RWPE2 (cell line): Measurements from ENCODE around the gene NOP53.
A peak's percentile ranks its signal among the peaks of the same experiment; 100 is the strongest.

Experiments used
- ATAC-seq: fragments of 200-7000 bp; cut with Tn5 transposase; 3 replicates; pipeline ENCODE4 v1.9.1; 2021; ENCODE audit warnings: low read depth
- DNase-seq: peaks from one replicate; pipeline ENCODE4 v3.0.0-alpha.2; 2020; ENCODE audit warnings: low spot score
- H3K27ac ChIP-seq: fragments of 450-650 bp; 2 replicates; pipeline ENCODE4 v1.5.1; 2017; ENCODE audit warnings: mild to moderate bottlenecking; ENCODE audit not compliant: poor library complexity, severe bottlenecking
- H3K27me3 ChIP-seq: fragments of 250-450 bp; sonication (Bioruptor Pico); 2 replicates; pipeline ENCODE4 v1.5.1; 2021; ENCODE audit warnings: mild to moderate bottlenecking, moderate library complexity; ENCODE audit not compliant: insufficient read depth, poor library complexity, severe bottlenecking
- H3K36me3 ChIP-seq: fragments of 250-450 bp; sonication (Bioruptor Pico); 2 replicates; pipeline ENCODE4 v1.5.1; 2020; ENCODE audit warnings: low read depth, mild to moderate bottlenecking, moderate library complexity
- H3K4me1 ChIP-seq: fragments of 250-450 bp; sonication (Bioruptor Pico); 2 replicates; pipeline ENCODE4 v1.5.1; 2021; ENCODE audit warnings: mild to moderate bottlenecking, moderate library complexity; ENCODE audit not compliant: insufficient read depth, poor library complexity, severe bottlenecking
- H3K4me3 ChIP-seq: fragments of 250-450 bp; sonication (Bioruptor Pico); 2 replicates; pipeline ENCODE4 v1.5.1; 2021; ENCODE audit warnings: mild to moderate bottlenecking, moderate library complexity; ENCODE audit not compliant: severe bottlenecking
- H3K9me3 ChIP-seq: fragments of 250-450 bp; sonication (Bioruptor Pico); 2 replicates; pipeline ENCODE4 v1.5.1; 2021; ENCODE audit warnings: mild to moderate bottlenecking, moderate library complexity; ENCODE audit not compliant: severe bottlenecking
- CTCF ChIP-seq: fragments of 450-650 bp; IDR thresholded peaks from one replicate; pipeline ENCODE4 v1.5.1; 2017; ENCODE audit warnings: mild to moderate bottlenecking, moderate library complexity; ENCODE audit not compliant: poor library complexity, severe bottlenecking

Gene NOP53

GRCh38 chr19:47778049-47778953 is 33.0 kb downstream of the NOP53 start, which contains the start of gene SELENOW:
SELENOW (plus strand) TSS chr19:47778703; CDS start chr19:47778786, 83 bp downstream.
- ATAC-seq: peak; percentile 82
- Histone ChIP-seq H3K9me3 (no peaks in the 10 kb centered on the region), H3K27ac (peak within 1 kb of the TSS; percentile 57), H3K4me1 (peaks cover 11% of the 10 kb centered on the region), H3K4me3 (peak within 1 kb of the TSS; percentile 69), H3K36me3 (peaks cover 29% of the 10 kb centered on the region), H3K27me3 (no peaks in the 10 kb centered on the region)
- peak; percentile 83 for DNase-seq
- no peak for TF ChIP-seq CTCF

DNA sequence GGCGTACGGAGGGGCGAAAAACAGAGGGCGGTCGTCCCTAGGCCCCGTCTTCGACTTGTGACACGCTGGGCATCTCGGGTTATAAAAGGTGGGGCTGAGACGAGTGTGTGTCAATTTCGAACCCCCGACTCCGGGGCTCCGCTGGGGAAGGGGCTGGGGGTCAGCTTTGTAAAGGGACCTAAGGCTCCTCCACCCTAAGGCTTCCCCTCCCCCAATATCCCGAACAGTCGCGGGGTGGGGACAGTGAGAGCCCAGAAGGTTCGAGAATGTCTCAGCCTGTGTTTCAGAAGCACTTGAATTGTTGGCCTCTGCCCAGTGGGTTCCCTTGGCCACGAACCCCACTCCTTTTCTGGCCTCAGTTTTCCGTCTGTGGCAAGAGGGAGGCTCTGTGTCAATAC is 33.6 kb downstream of the NOP53 start:
- peaks cover 11% of the 10 kb centered on the region for H3K4me1 ChIP-seq
- no peak for TF ChIP-seq CTCF
- DNase-seq: no peak
- peak overlapping the region; percentile 69 for H3K4me3 ChIP-seq
- H3K36me3 ChIP-seq: peaks cover 29% of the 10 kb centered on the region
- H3K9me3 ChIP-seq: no peaks in the 10 kb centered on the region
- H3K27me3 ChIP-seq: no peaks in the 10 kb centered on the region
- peak overlapping the region; percentile 57 for H3K27ac ChIP-seq
- ATAC-seq: no peak

DNA sequence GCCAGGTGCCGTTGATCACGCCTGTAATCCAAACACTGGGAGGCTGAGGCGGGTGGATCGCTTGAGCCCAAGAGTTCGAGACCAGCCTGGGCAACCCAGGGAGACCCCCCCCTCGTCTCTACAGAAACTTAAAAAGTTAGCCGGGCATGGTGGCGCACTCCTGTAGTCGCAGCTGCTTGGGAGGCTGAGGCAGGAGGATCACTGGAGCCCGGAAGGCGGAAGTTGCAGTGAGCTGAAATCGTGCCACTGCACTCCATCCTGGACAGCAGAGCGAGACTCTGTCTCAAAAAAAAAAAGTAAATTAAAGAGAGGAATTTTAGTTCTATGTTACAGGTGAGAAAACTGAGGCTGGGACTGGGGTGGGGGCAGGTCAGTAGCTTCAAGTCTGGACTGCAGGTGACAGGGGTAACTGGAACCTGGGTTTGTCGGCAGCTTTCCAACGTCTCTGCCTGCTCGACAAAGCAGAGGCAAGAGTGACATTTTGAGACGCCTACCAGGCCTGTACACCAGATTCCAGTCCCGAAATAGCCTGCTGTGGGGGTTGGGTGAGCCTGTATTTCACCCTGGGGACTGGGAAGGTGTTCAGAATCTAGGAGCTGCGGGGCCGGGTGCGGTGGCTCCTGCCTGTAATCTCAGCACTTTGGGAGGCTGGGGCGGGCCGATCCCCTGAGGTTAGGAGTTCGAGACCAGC is 34.3 kb downstream of the NOP53 start:
- H3K4me1 ChIP-seq: peaks cover 11% of the 10 kb centered on the region
- peaks cover 34% of the 10 kb centered on the region for H3K36me3 ChIP-seq
- TF ChIP-seq CTCF: no peak
- H3K27ac ChIP-seq: peak overlapping the region; percentile 57
- DNase-seq (no peak), ATAC-seq (no peak)
- peak overlapping the region; percentile 69 for H3K4me3 ChIP-seq
- H3K27me3 ChIP-seq: no peaks in the 10 kb centered on the region
- H3K9me3 ChIP-seq: no peaks in the 10 kb centered on the region

GRCh38 chr19:47780215-47780551 is 34.8 kb downstream of the NOP53 start:
- Histone ChIP-seq H3K9me3 (no peaks in the 10 kb centered on the region), H3K36me3 (peaks cover 36% of the 10 kb centered on the region), H3K4me1 (peaks cover 11% of the 10 kb centered on the region), H3K27ac (no peak overlapping the region), H3K27me3 (no peaks in the 10 kb centered on the region), H3K4me3 (peak overlapping the region; percentile 69)
- ATAC-seq (no peak), DNase-seq (no peak)
- TF ChIP-seq CTCF: no peak
